HUES64 (cell line): ENCODE measurements around the gene HOPX.

Source experiments
- H3K27ac ChIP-seq: 2 replicates; pipeline ENCODE4 v1.7.0; 2013; ENCODE audit warnings: low read depth, low read length, inconsistent platforms
- H3K27me3 ChIP-seq: 2 replicates; pipeline ENCODE4 v1.6.1; 2013; ENCODE audit warnings: mild to moderate bottlenecking, low read length; ENCODE audit not compliant: insufficient read depth
- H3K36me3 ChIP-seq: 2 replicates; pipeline ENCODE4 v1.6.1; 2013; ENCODE audit warnings: mild to moderate bottlenecking, low read length; ENCODE audit not compliant: insufficient read depth
- H3K4me1 ChIP-seq: 2 replicates; pipeline ENCODE4 v1.6.1; 2013; ENCODE audit warnings: mild to moderate bottlenecking, low read length, moderate library complexity; ENCODE audit not compliant: insufficient read depth
- H3K4me3 ChIP-seq: 2 replicates; pipeline ENCODE4 v1.5.1; 2013; ENCODE audit warnings: mild to moderate bottlenecking, low read length, moderate library complexity
- H3K9ac ChIP-seq: 2 replicates; pipeline ENCODE4 v1.6.1; 2013; ENCODE audit warnings: mild to moderate bottlenecking, low read depth, low read length
- H3K9me3 ChIP-seq: 2 replicates; pipeline ENCODE4 v1.6.1; 2013; ENCODE audit warnings: low read depth, low read length; ENCODE audit not compliant: insufficient read depth
- WGBS: fragments of 150-250, 120-280 bp; methylation state at CpG from one replicate; pipeline ENCODE4 v1.1.7; 2013; ENCODE audit warnings: missing lambda C conversion rate; 5-methylcytosine and 5-hydroxymethylcytosine counted together

Gene HOPX

DNA sequence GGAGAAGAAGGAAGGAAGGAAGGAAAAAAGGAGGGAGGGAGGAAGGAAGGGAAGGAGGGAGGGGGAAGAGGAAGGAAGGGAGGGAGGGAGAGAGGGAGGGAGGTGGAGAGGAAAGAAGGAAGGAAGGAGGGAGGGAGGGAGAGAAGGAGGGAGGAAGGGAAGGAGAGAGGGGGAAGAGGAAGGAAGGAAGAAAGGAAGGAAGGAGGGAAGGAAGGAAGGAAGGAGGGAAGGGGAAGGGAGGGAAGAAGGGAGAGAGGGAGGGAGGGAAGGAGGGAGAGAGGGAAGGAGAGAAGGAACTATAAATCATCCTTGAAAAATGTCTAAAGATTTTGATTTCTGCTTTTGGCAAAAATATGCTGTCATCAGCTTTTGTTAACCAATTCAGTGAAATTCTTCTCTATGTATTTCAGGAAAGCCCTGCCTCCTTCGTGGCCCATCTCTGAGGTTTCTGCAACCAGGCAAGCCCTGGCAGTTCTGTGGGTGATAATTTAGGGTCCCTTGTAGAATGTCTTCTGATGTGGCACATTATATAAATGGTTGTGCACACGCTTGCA is 7.1 kb upstream of the HOPX start:
- no peaks in the 10 kb centered on the region for H3K36me3 ChIP-seq
- no peak overlapping the region for H3K9ac ChIP-seq
- no peak overlapping the region for H3K4me3 ChIP-seq
- peaks cover 9% of the 10 kb centered on the region; the same call in 1 of the 2 replicates for H3K4me1 ChIP-seq
- no peaks in the 10 kb centered on the region for H3K9me3 ChIP-seq
- no peaks in the 10 kb centered on the region for H3K27me3 ChIP-seq
- WGBS: 94% methylated on average over 2 of the region's 2 CpGs
- no peak overlapping the region for H3K27ac ChIP-seq

DNA sequence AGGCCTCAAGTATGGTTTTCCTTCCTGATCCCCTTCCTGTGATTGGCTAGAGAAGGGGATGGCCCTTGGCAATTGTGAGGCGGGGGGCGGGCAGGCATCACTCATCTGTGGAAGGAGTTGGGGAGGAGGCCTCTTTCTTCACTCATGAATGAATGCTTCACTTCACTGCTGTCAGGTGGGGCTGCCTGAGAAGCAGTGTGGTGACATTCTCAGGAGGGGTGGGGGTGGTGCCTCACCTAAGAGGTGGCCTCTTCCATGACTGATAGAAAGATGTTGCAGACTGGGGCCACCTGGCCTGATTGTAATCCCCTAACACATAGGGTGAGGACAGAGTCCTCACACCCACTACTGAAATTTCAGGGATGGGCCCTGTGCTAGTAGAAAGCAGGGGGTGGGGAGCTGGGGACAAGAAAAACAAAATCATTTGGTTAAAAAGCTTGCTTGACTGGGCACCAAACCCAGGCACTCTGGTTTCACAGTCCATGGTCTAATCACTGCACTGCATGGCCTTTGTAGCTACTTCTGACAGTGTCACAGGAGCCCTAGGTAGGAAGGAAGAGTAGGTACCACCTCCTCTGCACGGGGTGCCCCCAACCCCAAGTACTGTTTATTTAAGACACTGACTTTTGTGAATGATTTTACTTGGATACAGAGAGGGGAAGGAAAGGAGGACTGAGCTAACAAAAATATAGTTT is 5.6 kb upstream of the HOPX start:
- Histone ChIP-seq H3K4me1 (peaks cover 16% of the 10 kb centered on the region), H3K36me3 (no peaks in the 10 kb centered on the region), H3K9me3 (no peaks in the 10 kb centered on the region), H3K9ac (no peak overlapping the region), H3K27ac (no peak overlapping the region), H3K4me3 (no peak overlapping the region), H3K27me3 (no peaks in the 10 kb centered on the region)
- WGBS: 90% methylated on average over 3 of the region's 3 CpGs

DNA sequence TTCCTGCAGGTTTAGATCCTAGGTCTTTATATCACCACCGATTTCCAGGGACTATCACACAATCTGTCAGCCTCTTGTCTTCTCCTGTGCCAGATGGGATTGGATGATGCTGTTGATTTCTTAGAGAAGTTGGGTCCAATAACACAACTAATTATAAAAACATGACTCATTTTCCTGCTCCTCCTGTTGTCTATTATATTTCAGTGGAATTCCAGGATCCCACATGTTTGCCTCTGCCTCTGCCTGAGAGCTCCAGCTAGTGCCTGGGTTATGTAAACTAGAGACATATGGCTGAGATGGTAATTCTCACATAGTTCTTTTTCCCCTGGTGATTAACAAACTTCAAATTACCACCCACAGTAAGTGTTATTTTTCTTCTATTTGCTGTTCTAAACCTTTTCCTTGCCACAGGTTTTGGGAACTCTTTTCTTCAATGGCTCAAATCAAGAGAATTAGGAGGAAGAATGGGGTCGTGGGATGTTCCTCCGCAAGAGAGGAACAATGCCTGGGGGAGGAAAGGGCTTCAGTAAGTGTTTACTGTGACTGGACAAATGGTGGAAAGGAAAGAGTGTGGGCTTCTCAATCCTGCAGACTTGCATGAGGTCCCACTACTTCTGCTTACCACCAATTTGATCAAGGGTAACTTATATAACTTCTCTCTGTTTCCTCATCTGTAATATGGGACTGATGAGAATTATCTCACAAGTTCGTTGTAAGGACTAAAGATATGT is 3.4 kb upstream of the HOPX start:
- Histone ChIP-seq H3K4me1 (peaks cover 15% of the 10 kb centered on the region), H3K27me3 (no peaks in the 10 kb centered on the region), H3K4me3 (no peak overlapping the region), H3K9ac (no peak overlapping the region), H3K27ac (no peak overlapping the region), H3K36me3 (no peaks in the 10 kb centered on the region), H3K9me3 (no peaks in the 10 kb centered on the region)
- 87% methylated on average over 3 of the region's 4 CpGs for WGBS

DNA sequence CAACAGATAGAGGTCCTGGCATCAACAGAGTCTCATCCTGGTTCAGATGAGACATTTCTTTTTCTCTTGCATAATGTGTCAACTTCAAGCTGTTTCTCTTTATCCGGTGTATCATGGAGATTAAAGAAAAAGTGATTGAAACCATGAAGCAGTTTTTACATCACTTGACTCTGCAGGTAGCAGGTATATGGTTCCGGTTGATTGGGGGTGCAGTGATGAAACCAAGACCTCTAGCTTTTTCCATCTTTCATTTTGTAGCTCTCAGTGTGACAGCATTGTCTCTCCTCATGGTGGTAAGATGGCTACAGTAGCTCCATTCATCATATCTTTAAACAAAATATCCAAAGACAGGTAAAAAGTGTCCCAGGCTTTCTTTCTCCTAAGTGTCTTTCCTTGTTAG is 2.4 kb upstream of the HOPX start:
- 89% methylated on average over 2 of the region's 2 CpGs for WGBS
- H3K27ac ChIP-seq: no peak overlapping the region
- no peak overlapping the region for H3K9ac ChIP-seq
- H3K36me3 ChIP-seq: no peaks in the 10 kb centered on the region
- no peaks in the 10 kb centered on the region for H3K9me3 ChIP-seq
- peaks cover 13% of the 10 kb centered on the region for H3K4me1 ChIP-seq
- H3K27me3 ChIP-seq: no peaks in the 10 kb centered on the region
- H3K4me3 ChIP-seq: no peak overlapping the region

DNA sequence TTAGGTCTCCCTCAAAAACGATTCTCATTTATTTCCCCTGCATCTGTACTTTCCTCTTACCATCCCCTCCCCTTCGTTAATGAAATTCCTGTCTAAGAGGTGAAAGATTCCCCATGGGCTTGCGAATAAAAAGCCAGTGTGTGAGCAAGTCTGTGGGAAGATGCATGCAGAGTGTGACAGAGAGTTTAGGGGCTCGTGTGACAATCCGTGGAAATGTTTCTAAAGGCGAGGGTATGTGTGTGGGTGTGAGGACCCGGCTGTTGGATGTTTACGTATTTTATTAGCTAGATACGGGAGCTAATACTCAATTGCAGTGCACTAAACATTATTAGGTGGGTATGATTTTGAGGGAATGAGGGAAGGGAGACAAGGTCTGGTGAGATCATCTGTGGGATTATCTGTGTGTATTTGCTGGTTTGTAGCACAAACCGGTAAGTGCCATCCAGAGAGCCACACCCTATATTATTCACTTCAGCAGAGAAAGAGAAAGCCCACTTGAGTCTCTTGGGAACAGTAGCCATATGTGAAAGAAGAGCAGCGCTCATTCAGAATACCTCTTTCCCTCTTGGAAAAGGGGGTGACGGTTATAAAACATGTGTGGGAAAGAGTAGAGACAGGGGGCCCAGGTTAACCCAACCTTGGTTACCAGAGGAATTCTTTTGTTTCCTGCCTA is 893 bp upstream of the HOPX start:
- Histone ChIP-seq H3K36me3 (no peaks in the 10 kb centered on the region), H3K27ac (no peak overlapping the region), H3K4me3 (no peak overlapping the region), H3K9ac (no peak overlapping the region), H3K27me3 (no peaks in the 10 kb centered on the region), H3K9me3 (no peaks in the 10 kb centered on the region), H3K4me1 (peaks cover 13% of the 10 kb centered on the region)
- 72% methylated on average over 9 of the region's 12 CpGs for WGBS

DNA sequence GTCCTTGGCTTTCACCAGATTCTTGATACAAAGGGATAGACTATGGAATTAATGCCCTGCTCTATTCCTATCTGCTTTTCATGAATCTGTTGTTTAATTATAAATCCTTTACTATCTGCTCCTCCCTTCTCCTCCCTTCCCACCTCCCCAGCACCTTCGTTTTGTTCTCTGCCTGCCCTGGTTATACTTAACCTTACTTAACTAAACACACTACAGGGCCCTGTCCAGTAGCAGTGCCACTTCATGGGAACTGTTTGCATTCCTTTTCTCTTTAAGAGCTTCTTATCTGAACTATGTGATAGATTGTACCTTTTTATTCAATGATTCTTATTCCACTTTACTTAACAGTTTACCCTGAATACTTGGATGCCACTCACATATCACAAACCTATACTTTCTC is 830 bp downstream of the HOPX start:
- Histone ChIP-seq H3K27me3 (no peaks in the 10 kb centered on the region), H3K4me1 (peaks cover 13% of the 10 kb centered on the region), H3K27ac (no peak overlapping the region), H3K36me3 (no peaks in the 10 kb centered on the region), H3K4me3 (no peak overlapping the region), H3K9me3 (no peaks in the 10 kb centered on the region), H3K9ac (no peak overlapping the region)
- 62% methylated on average over 1 of the region's 1 CpG for WGBS

DNA sequence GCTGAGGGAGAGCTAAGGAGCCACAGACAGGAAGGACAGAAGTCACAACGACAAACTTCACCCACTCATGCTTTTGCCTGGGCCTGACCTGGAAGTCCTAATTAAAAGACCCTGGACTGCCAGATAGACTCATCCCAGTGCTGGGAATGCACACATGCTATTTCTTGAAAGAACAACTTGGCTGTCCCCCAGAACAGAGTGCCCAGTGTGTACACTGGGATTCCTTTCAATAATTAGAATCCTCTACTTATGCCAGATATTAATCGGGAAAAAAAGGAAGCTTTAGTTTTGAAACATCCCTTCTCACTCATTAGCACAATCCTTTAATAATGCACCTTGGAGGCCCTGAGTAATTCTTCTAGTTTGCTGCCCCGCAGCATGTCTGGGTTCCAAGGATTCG is 3.4 kb downstream of the HOPX start:
- no peak overlapping the region for H3K27ac ChIP-seq
- H3K27me3 ChIP-seq: no peaks in the 10 kb centered on the region
- no peaks in the 10 kb centered on the region for H3K9me3 ChIP-seq
- no peak overlapping the region for H3K9ac ChIP-seq
- 72% methylated on average over 4 of the region's 4 CpGs for whole genome bisulfite sequencing
- no peaks in the 10 kb centered on the region for H3K36me3 ChIP-seq
- peaks cover 13% of the 10 kb centered on the region for H3K4me1 ChIP-seq
- no peak overlapping the region for H3K4me3 ChIP-seq

DNA sequence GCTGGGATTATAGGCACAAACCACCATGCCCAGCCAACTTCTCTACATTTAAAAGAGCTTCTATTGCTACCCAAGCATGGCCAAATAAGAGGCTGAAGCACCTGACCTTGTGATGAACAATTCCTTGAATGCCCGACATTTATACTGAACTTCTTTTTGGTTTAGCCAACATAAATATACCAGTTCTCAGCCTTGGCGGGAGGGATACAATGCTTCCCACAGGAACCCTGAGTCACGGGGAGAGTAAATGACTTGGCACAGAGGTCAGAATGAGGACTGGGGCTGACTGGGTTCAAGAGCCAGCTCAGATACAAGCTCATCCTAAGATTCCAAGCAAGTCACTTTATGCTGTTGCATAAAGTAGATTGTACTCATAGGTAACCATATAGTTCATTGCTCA is 6.1 kb downstream of the HOPX start:
- 94% methylated on average over 3 of the region's 3 CpGs for WGBS
- no peak overlapping the region for H3K27ac ChIP-seq
- no peaks in the 10 kb centered on the region for H3K27me3 ChIP-seq

DNA sequence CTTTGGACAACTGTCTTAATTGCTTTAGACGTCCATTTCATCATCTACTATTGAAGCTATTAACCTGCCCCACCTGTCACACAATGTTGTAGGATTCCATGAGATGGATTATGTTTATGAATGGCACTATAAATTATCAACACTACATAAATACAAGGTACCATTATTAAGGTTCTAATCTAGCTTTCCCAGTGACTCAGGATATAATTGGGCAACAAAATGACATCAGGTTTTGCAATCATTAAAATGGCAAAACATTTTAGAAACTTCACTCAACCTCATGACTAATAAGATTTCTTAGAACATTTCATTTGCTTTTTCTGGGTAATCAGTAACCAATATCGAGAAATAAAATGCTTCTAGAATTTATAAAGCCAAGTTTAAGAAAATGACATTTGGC is 9.2 kb downstream of the HOPX start:
- no peak overlapping the region for H3K9ac ChIP-seq
- H3K4me1 ChIP-seq: no peaks in the 10 kb centered on the region
- no peak overlapping the region for H3K4me3 ChIP-seq
- whole genome bisulfite sequencing: 100% methylated on average over 1 of the region's 2 CpGs
- H3K9me3 ChIP-seq: no peaks in the 10 kb centered on the region
- H3K27me3 ChIP-seq: no peaks in the 10 kb centered on the region
- H3K27ac ChIP-seq: no peak overlapping the region
- no peaks in the 10 kb centered on the region for H3K36me3 ChIP-seq

More for the DNA sequence above, 6.1 kb downstream of the HOPX start:
- Histone ChIP-seq H3K4me3 (no peak overlapping the region), H3K9me3 (no peaks in the 10 kb centered on the region), H3K9ac (no peak overlapping the region), H3K4me1 (no peaks in the 10 kb centered on the region), H3K36me3 (no peaks in the 10 kb centered on the region)

DNA sequence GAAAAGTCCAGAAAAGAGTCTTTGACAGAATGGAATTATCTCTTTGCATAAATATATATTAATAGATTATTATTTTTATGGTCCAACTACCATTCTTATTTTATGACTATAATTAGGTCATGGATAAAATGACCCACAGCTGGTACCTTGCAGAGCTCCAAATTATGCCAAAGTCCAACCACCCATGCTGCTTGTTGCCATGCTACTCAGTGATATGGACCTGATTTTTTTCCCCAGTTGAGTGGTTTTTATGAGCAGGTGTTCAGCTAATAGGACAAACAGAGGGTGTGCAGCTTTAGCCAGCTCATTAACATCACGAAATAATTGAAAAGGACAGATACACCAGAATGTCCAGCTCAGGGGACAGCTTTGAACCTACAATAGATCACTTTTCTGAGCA is 9.7 kb downstream of the HOPX start:
- Histone ChIP-seq H3K9me3 (no peaks in the 10 kb centered on the region), H3K36me3 (no peaks in the 10 kb centered on the region), H3K27ac (no peak overlapping the region), H3K4me1 (no peaks in the 10 kb centered on the region), H3K4me3 (no peak overlapping the region), H3K9ac (no peak overlapping the region), H3K27me3 (no peaks in the 10 kb centered on the region)
- WGBS: 94% methylated on average over 1 of the region's 1 CpG

DNA sequence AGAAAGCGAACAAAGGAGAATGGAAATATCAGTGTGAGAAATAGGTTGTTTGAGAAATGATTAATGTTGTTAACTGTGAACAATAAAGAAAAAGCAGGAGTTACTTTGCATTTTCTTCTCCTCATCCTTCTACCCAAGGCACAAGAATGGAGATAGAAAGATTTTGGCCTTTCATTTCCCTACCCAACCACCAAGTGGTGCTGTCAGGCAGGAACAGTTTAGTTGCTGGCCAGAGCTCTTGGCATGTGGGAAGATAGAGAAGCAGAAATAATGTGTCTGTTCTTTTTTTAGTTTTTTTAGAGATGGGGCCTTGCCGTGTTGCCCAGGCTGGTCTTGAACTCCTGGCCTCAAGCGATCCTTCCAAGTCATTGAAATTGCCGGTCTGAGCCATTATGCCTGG is 12.8 kb downstream of the HOPX start:
- 90% methylated on average over 4 of the region's 4 CpGs for WGBS
- H3K27me3 ChIP-seq: peaks cover 19% of the 10 kb centered on the region
- H3K27ac ChIP-seq: no peak overlapping the region
- H3K9me3 ChIP-seq: no peaks in the 10 kb centered on the region
- no peak overlapping the region for H3K9ac ChIP-seq
- 0 out of 2 replicates have a peak, but pooled peaks cover 2% of the 10 kb centered on the region for H3K4me1 ChIP-seq
- no peaks in the 10 kb centered on the region for H3K36me3 ChIP-seq
- no peak overlapping the region for H3K4me3 ChIP-seq
